Keratinocyte (primary cell): ENCODE measurements around the gene OR3A1. TPM values are rescaled to one million over a fixed set of nuclear protein-coding genes. Genes with fewer than 3 reads are reported as not detected.

ENCODE experiments used
- DNase-seq: peaks from one replicate; pipeline ENCODE4 v3.0.0-alpha.2; 2011; ENCODE audit warnings: low read depth, missing footprints, low spot score
- FAIRE-seq: peaks from 2 replicates; lab custom pipeline; 2011; peaks lifted over from hg19 to GRCh38; lab: Jason Lieb, UNC
- H2AFZ ChIP-seq: 2 replicates; pipeline ENCODE4 v1.6.0; 2012; ENCODE audit warnings: low read length, control low read depth, inconsistent platforms; ENCODE audit not compliant: control insufficient read depth
- H3K27ac ChIP-seq: 2 replicates; pipeline ENCODE4 v1.5.1; 2011; ENCODE audit warnings: low read length; ENCODE audit not compliant: control insufficient read depth, insufficient read depth
- H3K27me3 ChIP-seq: 3 replicates; pipeline ENCODE4 v1.6.0; 2011; ENCODE audit warnings: low read length; ENCODE audit not compliant: control insufficient read depth, insufficient read depth; ENCODE audit errors: extremely low read depth
- H3K36me3 ChIP-seq, 2 experiments: 2 replicates in 1 of 2; 3 replicates in 1 of 2; pipeline ENCODE4 v1.5.1; 2011; ENCODE audit warnings: low read length in 2 of 2, mild to moderate bottlenecking in 1 of 2; ENCODE audit not compliant: control insufficient read depth in 2 of 2, insufficient read depth in 2 of 2; ENCODE audit errors: extremely low read depth in 1 of 2
- H3K4me1 ChIP-seq: 3 replicates; pipeline ENCODE4 v1.5.1; 2011; ENCODE audit warnings: low read length; ENCODE audit not compliant: control insufficient read depth, insufficient read depth; ENCODE audit errors: extremely low read depth
- H3K4me2 ChIP-seq: 3 replicates; pipeline ENCODE4 v1.6.0; 2011; ENCODE audit warnings: low read depth, low read length; ENCODE audit not compliant: control insufficient read depth, insufficient read depth; ENCODE audit errors: extremely low read depth
- H3K4me3 ChIP-seq, 3 experiments: fragments of 200-600 bp in 1 of 3; sonication (generic) in 1 of 3; 2 replicates in 2 of 3; 3 replicates in 1 of 3; pipeline ENCODE4 v1.5.1; 2011 to 2016; ENCODE audit warnings: low read length in 3 of 3, mild to moderate bottlenecking in 3 of 3, control low read depth in 2 of 3, inconsistent platforms in 1 of 3, low read depth in 1 of 3, mixed read lengths in 1 of 3, mixed run types in 1 of 3, moderate library complexity in 1 of 3; ENCODE audit not compliant: control insufficient read depth in 2 of 3, insufficient read depth in 2 of 3; ENCODE audit errors: extremely low read depth in 1 of 3
- H3K79me2 ChIP-seq: 2 replicates; pipeline ENCODE4 v1.6.0; 2012; ENCODE audit warnings: low read length; ENCODE audit not compliant: control insufficient read depth, insufficient read depth
- H3K9ac ChIP-seq: 3 replicates; pipeline ENCODE4 v1.6.0; 2011; ENCODE audit warnings: low read length; ENCODE audit not compliant: control insufficient read depth, insufficient read depth; ENCODE audit errors: extremely low read depth
- H3K9me1 ChIP-seq: 3 replicates; pipeline ENCODE4 v1.6.0; 2011; ENCODE audit warnings: low read length; ENCODE audit not compliant: control insufficient read depth, insufficient read depth; ENCODE audit errors: extremely low read depth
- H3K9me3 ChIP-seq: 2 replicates; pipeline ENCODE4 v1.5.1; 2012; ENCODE audit warnings: low read depth, low read length; ENCODE audit not compliant: control insufficient read depth
- H4K20me1 ChIP-seq: 3 replicates; pipeline ENCODE4 v1.6.0; 2011; ENCODE audit warnings: low read length; ENCODE audit not compliant: control insufficient read depth, insufficient read depth; ENCODE audit errors: extremely low read depth
- EZH2 ChIP-seq: IDR thresholded peaks from one replicate; pipeline ENCODE4 v1.6.1; 2012; ENCODE audit warnings: inconsistent platforms, mild to moderate bottlenecking, low read length, moderate library complexity
- dilution Hi-C: fragments of 300-500 bp; cut with MboI; formaldehyde crosslinking; loops from one replicate; pipeline ENCODE4 v1.7.0; 2020; ENCODE audit warnings: low sequenced_read_pairs; ENCODE audit not compliant: extremely low pct_ligation_motif_present
- polyA plus RNA-seq, 5 experiments: library from polyadenylated mRNA; depleted of rRNA in 3 of 5; stranded (reverse) in 3 of 5; stranded (forward) in 1 of 5; unstranded in 1 of 5; fragments of >200 nt; gene quantifications; 1 replicate in 1 of 5; 2 replicates in 3 of 5; 3 replicates in 1 of 5; pipeline versions ENCODE4 v1.2.1 to v1.2.3, GENCODE V29; 2011 to 2012; ENCODE audit warnings: missing spikeins in 2 of 5, low read depth in 1 of 5, low replicate concordance in 1 of 5
- TF ChIP-seq, protein P1 (sequence below), 3 experiments: IDR thresholded peaks in 1 of 3; conservative IDR thresholded peaks in 1 of 3; optimal IDR thresholded peaks in 1 of 3; 2 replicates in 2 of 3; 3 replicates in 1 of 3; pipeline versions ENCODE3 to v1.5.1; 2011; ENCODE audit warnings: low read length in 3 of 3, mild to moderate bottlenecking in 3 of 3, moderate library complexity in 2 of 3, control low read depth in 1 of 3, inconsistent platforms in 1 of 3; ENCODE audit not compliant: insufficient read depth in 2 of 3; ENCODE audit errors: extremely low read depth in 1 of 3

OR3A1 gene
- polyA plus RNA-seq, 1 donor (not counting 4 experiments of a cell fraction or from before 2014, with no cell fraction given) = not detected

DNA sequence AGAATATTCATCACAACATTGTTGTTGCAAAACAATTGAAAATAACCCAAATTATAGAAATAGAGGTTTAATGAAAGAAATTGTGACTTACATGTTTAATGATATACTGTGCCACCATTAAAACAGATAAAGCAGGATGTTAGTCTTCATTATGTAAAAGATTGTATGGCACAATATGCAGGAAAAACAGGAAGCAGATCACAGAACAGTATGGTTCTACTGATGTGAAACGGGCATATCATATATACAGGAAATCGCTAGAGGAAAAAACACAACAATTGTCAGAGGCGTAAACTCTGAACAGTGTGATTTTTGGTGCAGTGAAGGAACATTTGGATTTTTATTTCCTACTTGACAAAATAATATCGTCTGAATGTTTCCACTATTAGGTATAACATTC, 22.0 kb downstream of the OR3A1 start:
- FAIRE-seq = no peak
- H3K27ac ChIP-seq = no peak overlapping the region
- no peak overlapping the region for H3K9ac ChIP-seq
- dilution Hi-C loops = no loop called here
- DNase-seq = no peak
- H4K20me1 ChIP-seq = no peaks in the 10 kb centered on the region
- no peak overlapping the region for H2AFZ ChIP-seq
- no peak overlapping the region for H3K4me3 ChIP-seq
- no peak overlapping the region for H3K4me2 ChIP-seq
- TF ChIP-seq, protein P1, sequence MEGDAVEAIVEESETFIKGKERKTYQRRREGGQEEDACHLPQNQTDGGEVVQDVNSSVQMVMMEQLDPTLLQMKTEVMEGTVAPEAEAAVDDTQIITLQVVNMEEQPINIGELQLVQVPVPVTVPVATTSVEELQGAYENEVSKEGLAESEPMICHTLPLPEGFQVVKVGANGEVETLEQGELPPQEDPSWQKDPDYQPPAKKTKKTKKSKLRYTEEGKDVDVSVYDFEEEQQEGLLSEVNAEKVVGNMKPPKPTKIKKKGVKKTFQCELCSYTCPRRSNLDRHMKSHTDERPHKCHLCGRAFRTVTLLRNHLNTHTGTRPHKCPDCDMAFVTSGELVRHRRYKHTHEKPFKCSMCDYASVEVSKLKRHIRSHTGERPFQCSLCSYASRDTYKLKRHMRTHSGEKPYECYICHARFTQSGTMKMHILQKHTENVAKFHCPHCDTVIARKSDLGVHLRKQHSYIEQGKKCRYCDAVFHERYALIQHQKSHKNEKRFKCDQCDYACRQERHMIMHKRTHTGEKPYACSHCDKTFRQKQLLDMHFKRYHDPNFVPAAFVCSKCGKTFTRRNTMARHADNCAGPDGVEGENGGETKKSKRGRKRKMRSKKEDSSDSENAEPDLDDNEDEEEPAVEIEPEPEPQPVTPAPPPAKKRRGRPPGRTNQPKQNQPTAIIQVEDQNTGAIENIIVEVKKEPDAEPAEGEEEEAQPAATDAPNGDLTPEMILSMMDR (optimal IDR thresholded peaks at IDR 0.05 in 1 of 3, IDR thresholded peaks at IDR 0.05 in 1 of 3, conservative IDR thresholded peaks at IDR 0.05 in 1 of 3; ENCODE audit: extremely low read depth in 1 of 3, insufficient read depth in 2 of 3, low read length in 3 of 3) = no peak
- no peak for TF ChIP-seq EZH2
- no peaks in the 10 kb centered on the region for H3K9me3 ChIP-seq
- no peaks in the 10 kb centered on the region for H3K4me1 ChIP-seq
- H3K27me3 ChIP-seq = no peaks in the 10 kb centered on the region
- no peaks in the 10 kb centered on the region for H3K9me1 ChIP-seq
- no peaks in the 10 kb centered on the region for H3K36me3 ChIP-seq
- H3K79me2 ChIP-seq = no peaks in the 10 kb centered on the region

DNA sequence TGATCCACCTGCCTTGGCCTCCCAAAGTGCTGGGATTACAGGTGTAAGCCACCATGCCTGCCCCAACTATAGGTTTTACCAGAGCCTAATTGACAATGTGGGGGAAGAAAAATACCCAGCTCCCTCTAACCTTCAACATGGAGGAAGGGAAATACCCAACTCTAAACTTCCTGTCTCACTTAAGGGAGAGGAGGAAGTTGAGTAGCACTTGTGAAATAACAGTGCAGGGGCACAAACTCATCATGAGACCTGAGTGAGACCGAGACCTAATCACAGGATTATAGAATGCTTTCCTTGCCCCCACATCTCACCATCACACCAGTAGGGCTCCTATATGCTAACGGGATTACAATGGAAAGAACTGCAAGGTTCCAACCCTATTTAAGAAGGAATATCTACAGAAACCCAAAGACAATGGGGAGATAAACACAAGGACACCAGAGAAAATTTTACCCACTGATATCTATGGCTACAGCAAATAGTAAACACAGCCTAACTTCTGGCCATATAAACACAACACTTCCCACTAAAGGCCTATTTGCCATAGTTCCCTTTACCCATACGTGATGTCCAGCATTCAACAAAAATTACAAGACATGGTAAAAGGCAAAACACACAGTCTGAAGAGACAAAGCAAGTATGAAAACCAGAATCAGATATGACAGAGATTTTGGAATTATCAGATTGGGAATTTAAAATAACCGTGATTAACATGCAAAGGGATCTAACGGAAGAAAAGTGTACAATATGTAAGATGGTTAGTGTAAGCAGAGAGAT, 26.9 kb downstream of the OR3A1 start:
- TF ChIP-seq, protein P1 (optimal IDR thresholded peaks at IDR 0.05 in 1 of 3, IDR thresholded peaks at IDR 0.05 in 1 of 3, conservative IDR thresholded peaks at IDR 0.05 in 1 of 3; ENCODE audit: extremely low read depth in 1 of 3, insufficient read depth in 2 of 3, low read length in 3 of 3) = no peak
- TF ChIP-seq EZH2 = no peak
- Histone ChIP-seq H3K9ac (no peak overlapping the region), H3K36me3 (no peaks in the 10 kb centered on the region), H3K79me2 (no peaks in the 10 kb centered on the region), H3K4me1 (no peaks in the 10 kb centered on the region), H4K20me1 (no peaks in the 10 kb centered on the region), H3K9me3 (no peaks in the 10 kb centered on the region), H3K4me3 (no peak overlapping the region), H3K4me2 (no peak overlapping the region), H3K27me3 (no peaks in the 10 kb centered on the region), H3K27ac (no peak overlapping the region), H2AFZ (no peak overlapping the region), H3K9me1 (no peaks in the 10 kb centered on the region)
- DNase-seq (no peak), FAIRE-seq (no peak)
- dilution Hi-C loops = no loop called here
